SJSA1 (cell line): ENCODE data around the gene RIPOR2. TPM values are rescaled to one million over a fixed set of nuclear protein-coding genes. Genes with fewer than 3 reads are reported as not detected.

Experiments used
- DNase-seq, 2 experiments: peaks; one replicate each; pipeline ENCODE4 v3.0.0-alpha.2; 2015 to 2020; ENCODE audit warnings: low spot score in 2 of 2, low read depth in 1 of 2
- H3K27ac ChIP-seq: fragments of 250-450 bp; sonication (Bioruptor Pico); 2 replicates; pipeline ENCODE4 v1.5.1; 2020; ENCODE audit warnings: mild to moderate bottlenecking, moderate library complexity
- H3K27me3 ChIP-seq: fragments of 250-450 bp; sonication (Bioruptor Pico); replicated peaks from 2 replicates; pipeline ENCODE4 v1.5.1; 2020; ENCODE audit warnings: mild to moderate bottlenecking, moderate library complexity
- H3K36me3 ChIP-seq: fragments of 250-450 bp; sonication (Bioruptor Pico); 2 replicates; pipeline ENCODE4 v1.5.1; 2020; ENCODE audit warnings: mild to moderate bottlenecking
- H3K4me1 ChIP-seq: fragments of 250-450 bp; sonication (Bioruptor Pico); replicated peaks from 2 replicates; pipeline ENCODE4 v1.6.1; 2021; ENCODE audit warnings: mild to moderate bottlenecking
- H3K4me3 ChIP-seq: fragments of 250-450 bp; sonication (Bioruptor Pico); 2 replicates; pipeline ENCODE4 v1.5.1; 2020; ENCODE audit warnings: mild to moderate bottlenecking
- H3K9me3 ChIP-seq: fragments of 250-450 bp; sonication (Bioruptor Pico); replicated peaks from 2 replicates; pipeline ENCODE4 v1.5.1; 2020; ENCODE audit warnings: mild to moderate bottlenecking
- total RNA-seq: library from RNA; depleted of rRNA; stranded (reverse); fragments of >200 nt; shearing (Covaris generic); gene quantifications from 2 replicates; pipeline ENCODE4 v1.2.3, GENCODE V29; 2014; rRNA removed

The RIPOR2 gene
- total RNA-seq: 4.5 and 6.2 TPM in 2 replicates

DNA sequence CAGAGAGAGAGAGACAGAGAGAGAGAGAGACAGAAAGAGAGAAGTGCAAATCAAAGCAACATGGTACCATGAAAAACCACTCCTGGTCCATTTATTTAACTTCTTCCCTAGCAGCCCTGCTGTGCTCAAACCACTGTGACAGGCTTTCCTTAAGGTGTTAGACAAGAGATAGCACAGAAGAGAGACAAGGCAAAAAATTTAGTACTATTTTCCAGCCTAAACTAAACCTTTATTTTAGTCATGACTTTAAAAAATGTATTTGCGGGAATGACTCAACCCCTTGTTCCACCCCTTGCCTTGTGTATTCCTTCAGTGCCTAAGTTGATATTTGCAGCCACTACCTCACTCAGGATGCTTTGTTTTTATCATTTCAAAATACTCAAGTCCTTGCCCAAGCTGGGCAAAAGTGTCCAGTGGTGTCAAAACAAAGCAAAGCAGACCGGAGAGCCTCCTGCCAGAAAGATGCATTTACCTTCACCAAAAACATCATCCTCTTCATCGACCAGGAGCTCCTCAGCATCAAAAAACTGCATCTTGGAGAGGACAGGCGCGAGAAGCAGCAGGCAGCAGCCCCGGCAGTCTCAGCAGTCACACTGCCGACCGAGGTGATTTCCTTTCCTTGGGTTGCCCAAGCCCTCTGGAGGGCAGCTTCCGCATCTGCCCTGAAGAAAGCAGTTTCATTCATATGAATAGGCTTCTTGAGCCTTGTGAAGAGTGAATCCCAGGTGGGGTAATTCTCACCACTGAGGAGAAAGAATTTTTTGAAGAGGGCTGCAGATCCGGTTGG, at the start of gene RIPOR2:
RIPOR2 (minus strand) TSS at position 595 of the 787 bp plus-strand sequence; CDS start at position 533, 62 bp downstream.
- Histone ChIP-seq H3K36me3 (no peaks in the 10 kb centered on the region), H3K27ac (no peak within 1 kb of the TSS), H3K27me3 (no peaks in the 10 kb centered on the region), H3K9me3 (no peaks in the 10 kb centered on the region), H3K4me3 (no peak within 1 kb of the TSS), H3K4me1 (peaks cover 16% of the 10 kb centered on the region)
- DNase-seq: no peak

DNA sequence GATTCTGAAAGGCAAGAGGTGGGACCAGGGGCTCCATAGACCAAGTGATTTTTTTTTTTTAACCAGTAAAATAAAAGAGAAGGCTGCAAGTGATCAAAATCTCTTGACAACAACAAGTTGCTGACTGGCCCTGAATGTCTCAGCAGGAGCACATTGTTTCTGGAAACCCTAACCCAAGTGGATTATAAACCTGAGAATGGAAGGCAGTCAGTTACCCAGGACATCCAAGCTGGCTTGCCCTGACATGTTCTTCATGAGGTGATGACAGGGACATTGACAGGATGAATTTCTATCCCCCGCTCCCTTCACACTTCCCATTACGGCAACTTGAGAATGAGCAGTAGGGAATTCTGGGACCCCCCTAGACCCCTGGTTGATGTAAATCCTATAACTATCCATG, 49.6 kb upstream of the RIPOR2 start:
- Histone ChIP-seq H3K9me3 (no peaks in the 10 kb centered on the region), H3K27ac (no peak overlapping the region), H3K27me3 (no peaks in the 10 kb centered on the region), H3K4me3 (no peak overlapping the region), H3K36me3 (no peaks in the 10 kb centered on the region), H3K4me1 (peaks cover 37% of the 10 kb centered on the region)
- no peak for DNase-seq

DNA sequence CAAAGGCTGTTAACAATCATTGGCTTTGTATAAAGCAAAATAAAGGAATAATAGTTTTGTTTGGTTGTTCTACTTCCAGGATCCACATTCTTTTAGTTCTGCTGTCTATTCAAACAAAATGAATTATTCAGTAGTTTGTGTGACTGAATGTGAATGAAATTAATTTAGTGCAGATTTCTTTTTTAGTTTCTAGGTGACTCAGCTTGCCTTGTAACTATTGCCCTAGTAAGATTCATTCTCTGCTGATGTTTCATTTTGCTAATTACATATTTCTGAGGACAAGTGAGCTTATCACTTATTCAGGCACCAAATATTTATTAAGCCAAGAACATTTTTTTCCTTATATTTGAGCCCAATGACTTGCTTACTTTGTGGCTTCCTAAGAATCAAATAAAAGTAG, 46.5 kb upstream of the RIPOR2 start:
- H3K27ac ChIP-seq: peak overlapping the region; percentile 96

DNA sequence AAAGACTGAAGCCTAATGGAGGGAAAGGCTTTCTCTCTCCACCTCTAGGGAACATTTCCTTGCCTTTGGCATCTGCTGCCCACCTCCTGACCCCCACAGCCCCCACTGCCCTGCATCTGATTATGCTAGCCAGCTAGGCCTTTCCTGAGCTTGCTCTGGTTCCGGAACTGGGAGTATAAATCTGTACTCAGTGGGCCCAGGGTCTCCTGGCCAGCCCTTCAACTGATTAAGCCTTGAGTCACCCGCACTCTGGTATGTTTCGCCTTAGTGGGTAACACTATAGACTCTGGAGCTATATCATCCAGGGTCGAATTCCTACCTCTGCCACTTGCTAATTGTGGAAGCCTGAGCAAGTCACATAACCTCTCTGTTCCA, 45.6 kb upstream of the RIPOR2 start:
- peak overlapping the region; percentile 96 for H3K27ac ChIP-seq
- peak in 1 of 2 experiments; percentile 68 for DNase-seq

More for the DNA sequence above, 46.5 kb upstream of the RIPOR2 start:
- Histone ChIP-seq H3K4me3 (no peak overlapping the region), H3K4me1 (peaks cover 40% of the 10 kb centered on the region), H3K36me3 (no peaks in the 10 kb centered on the region), H3K9me3 (no peaks in the 10 kb centered on the region), H3K27me3 (no peaks in the 10 kb centered on the region)
- peak in 1 of 2 experiments; percentile 36 for DNase-seq

DNA sequence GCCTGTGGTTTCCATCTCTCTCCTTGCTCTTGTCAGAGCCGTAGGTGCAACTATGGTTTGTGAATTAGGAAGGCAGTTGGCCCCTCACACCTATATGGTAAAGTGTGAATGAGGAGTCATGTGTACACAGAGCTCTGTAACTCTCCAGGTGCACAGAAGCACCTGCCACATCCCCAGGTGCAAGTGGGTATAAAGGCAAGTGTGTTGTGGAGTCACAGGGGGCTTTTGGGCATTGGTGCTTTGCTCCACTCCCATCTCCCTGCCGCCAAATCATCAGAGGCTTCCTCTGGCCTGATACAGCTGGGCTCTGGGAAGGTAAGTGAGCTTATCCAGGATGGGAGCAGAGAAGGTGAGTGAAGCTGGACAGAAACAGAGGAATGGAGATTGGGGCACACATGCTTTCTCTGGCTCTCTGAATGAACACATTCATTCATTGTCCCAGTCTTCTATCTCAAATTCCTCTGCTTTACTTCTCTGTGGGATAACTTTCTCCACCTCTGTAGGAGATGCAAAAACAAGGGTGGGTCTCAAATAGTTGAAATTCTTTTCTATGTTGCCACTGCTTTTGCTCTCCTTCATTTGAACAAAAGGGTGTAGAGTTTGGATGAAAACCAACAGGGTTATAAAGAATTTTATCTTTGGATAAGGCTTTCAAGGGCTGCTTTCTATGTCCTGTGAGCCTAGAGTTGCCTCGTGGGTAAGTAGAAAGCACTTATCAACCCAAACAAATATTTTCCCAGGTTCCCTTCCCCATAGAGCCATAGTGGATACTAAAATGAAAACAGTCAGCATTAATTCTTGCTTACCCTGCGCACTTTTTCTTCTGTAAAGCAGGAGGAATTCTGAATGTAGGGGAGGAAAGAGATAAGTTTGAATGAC, 45.0 kb upstream of the RIPOR2 start:
- H3K4me3 ChIP-seq: no peak overlapping the region
- DNase-seq: peak in 1 of 2 experiments; percentile 81
- peaks cover 40% of the 10 kb centered on the region for H3K4me1 ChIP-seq
- no peaks in the 10 kb centered on the region for H3K9me3 ChIP-seq
- no peaks in the 10 kb centered on the region for H3K27me3 ChIP-seq
- H3K27ac ChIP-seq: peak overlapping the region; percentile 96
- H3K36me3 ChIP-seq: no peaks in the 10 kb centered on the region

More for the DNA sequence above, 45.6 kb upstream of the RIPOR2 start:
- no peaks in the 10 kb centered on the region for H3K36me3 ChIP-seq
- no peaks in the 10 kb centered on the region for H3K9me3 ChIP-seq
- peaks cover 40% of the 10 kb centered on the region for H3K4me1 ChIP-seq
- H3K27me3 ChIP-seq: no peaks in the 10 kb centered on the region
- no peak overlapping the region for H3K4me3 ChIP-seq

DNA sequence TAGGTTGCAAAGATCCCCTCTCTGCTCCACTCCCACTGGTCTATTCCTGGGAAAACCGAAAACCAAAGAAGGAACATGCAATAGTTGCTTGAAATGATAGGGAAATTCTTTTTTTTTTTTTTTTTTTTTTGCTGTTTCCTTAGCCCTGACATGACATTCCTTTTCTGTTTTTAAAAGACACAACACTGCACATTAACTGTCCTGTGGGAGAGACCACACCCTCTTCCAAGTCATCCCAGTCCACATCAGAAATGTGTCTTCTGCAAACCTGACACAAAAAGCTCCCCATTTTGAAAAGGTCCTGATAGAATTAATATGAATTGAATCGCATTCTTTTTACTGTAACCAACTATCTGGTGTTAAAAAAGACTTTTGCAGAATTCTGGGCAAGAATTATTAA, 43.4 kb upstream of the RIPOR2 start:
- no peak overlapping the region for H3K27ac ChIP-seq
- no peak for DNase-seq
- no peaks in the 10 kb centered on the region for H3K27me3 ChIP-seq
- no peak overlapping the region for H3K4me3 ChIP-seq
- H3K9me3 ChIP-seq: no peaks in the 10 kb centered on the region
- no peaks in the 10 kb centered on the region for H3K36me3 ChIP-seq
- peaks cover 40% of the 10 kb centered on the region for H3K4me1 ChIP-seq

DNA sequence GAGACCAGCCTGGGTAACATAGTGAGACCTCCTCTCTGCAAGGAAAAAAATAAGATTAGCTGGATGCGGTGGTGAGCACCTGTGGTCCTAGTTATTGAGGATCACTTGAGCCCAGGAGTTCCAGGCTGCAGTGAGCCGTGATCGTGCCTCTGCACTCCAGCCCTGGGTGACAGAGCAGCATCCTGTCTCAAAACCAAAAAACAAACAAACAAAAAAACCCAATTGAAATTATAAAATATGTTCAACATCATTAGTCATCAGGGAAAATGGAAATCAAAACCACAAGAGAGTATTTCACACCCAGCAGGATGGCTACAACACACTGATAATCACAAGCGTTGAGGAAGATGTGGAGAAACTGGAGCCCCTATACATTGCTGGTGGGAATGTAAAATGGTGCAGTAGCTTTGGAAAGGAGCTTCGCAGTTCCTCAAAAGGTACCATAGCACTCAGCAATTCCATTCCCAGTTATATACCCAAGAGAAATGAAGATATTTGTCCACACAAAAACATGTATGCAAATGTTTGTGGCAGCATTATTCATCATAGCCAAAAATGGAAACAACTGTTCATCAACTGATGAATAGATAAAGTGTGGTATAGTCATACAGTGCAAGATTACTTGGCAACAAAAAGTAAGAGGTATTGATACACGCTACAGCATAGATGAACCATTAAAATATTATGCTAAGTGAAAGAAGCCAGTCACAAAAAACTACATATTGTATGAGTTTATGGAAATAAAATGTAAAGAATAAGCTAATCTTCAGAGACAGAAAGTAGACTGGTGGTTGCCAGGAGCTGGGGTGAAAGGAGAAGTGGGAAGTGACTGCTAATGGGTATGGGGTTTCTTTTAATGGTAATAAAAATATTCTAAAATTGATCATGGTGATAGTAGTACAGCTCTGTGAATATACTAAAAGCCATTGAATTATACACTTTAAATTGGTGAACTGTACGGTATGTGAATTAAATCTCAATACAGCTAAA, 38.7 kb upstream of the RIPOR2 start:
- DNase-seq: no peak

GRCh38 chr6:24972311-24972958, 36.7 kb upstream of the RIPOR2 start:
- no peaks in the 10 kb centered on the region for H3K27me3 ChIP-seq
- H3K4me1 ChIP-seq: no peaks in the 10 kb centered on the region
- H3K9me3 ChIP-seq: no peaks in the 10 kb centered on the region
- no peak overlapping the region for H3K4me3 ChIP-seq
- no peak overlapping the region for H3K27ac ChIP-seq
- no peak for DNase-seq
- no peaks in the 10 kb centered on the region for H3K36me3 ChIP-seq

More for the DNA sequence above, 38.7 kb upstream of the RIPOR2 start:
- Histone ChIP-seq H3K9me3 (no peaks in the 10 kb centered on the region), H3K36me3 (no peaks in the 10 kb centered on the region), H3K27ac (no peak overlapping the region), H3K4me3 (no peak overlapping the region), H3K27me3 (no peaks in the 10 kb centered on the region), H3K4me1 (peaks cover 3% of the 10 kb centered on the region; the same call in 1 of the 2 replicates)

DNA sequence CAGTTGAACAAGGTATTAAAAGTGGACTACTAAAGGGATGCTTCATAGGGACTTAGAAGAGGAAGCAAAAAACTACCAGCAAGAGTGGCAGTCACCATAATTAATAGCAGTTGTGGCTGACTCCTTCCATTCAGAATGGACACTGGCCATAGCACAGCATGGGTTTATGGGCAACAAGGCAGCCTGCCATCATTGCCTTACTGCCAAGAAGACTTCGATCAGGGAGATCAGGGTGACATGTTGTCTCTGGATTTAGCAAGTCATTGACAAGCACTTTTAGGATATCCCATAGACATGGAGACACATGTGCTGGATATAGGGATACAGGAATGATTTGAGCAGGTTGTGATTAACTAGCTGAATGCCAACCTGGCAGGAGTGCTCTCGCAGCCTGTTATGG, 35.3 kb upstream of the RIPOR2 start:
- no peaks in the 10 kb centered on the region for H3K27me3 ChIP-seq
- H3K36me3 ChIP-seq: no peaks in the 10 kb centered on the region
- H3K27ac ChIP-seq: no peak overlapping the region
- H3K4me1 ChIP-seq: no peaks in the 10 kb centered on the region
- H3K9me3 ChIP-seq: no peaks in the 10 kb centered on the region
- DNase-seq: no peak
- H3K4me3 ChIP-seq: no peak overlapping the region

DNA sequence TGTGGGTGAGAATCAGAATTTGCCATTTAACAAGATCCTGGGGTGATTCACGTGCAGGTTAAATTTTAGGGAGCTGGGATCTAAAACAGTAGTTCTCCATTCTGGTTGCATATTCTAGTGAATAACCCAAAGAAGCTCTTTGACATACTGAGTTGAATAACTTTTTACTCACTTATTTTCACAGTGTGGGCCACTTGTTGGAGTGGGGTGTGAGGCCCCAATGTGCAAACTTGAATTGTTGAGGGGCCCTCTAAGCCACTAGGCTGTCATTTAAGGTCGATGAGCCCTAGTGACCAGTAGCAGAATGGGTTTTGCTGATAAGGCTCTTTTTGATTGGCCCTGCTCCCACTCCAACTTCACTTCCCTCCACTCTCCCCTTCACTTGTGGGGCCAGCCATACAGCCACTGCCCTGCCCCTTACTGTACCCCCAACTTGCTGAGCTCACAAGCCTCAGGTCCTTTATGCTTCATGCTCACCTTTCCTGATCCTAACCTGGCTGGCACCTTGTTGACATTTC, 33.6 kb upstream of the RIPOR2 start:
- H3K27ac ChIP-seq: no peak overlapping the region
- no peaks in the 10 kb centered on the region for H3K27me3 ChIP-seq
- DNase-seq: no peak
- no peak overlapping the region for H3K4me3 ChIP-seq
- no peaks in the 10 kb centered on the region for H3K36me3 ChIP-seq
- no peaks in the 10 kb centered on the region for H3K4me1 ChIP-seq
- H3K9me3 ChIP-seq: no peaks in the 10 kb centered on the region

DNA sequence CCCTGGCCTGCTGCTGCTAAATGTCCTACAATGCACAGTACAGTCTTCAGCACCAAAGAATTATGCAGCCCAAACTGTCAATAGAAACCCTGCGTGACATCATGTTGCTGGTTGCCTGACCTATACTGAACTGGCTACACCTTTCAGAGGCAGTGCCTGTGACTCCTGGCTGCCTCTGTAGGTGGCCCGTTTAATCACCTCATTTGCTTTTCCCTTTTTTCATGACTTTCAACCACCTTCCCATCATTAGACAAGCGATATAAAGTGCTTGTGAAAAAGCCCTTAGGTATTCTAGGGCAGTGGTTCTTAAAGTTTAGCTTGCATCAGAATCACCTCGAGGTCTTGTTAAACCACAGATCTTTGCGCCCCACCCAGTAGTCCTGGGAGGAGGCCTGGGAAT, 33.0 kb upstream of the RIPOR2 start:
- no peak overlapping the region for H3K27ac ChIP-seq
- no peaks in the 10 kb centered on the region for H3K36me3 ChIP-seq
- no peaks in the 10 kb centered on the region for H3K4me1 ChIP-seq
- no peak for DNase-seq
- H3K9me3 ChIP-seq: no peaks in the 10 kb centered on the region
- no peaks in the 10 kb centered on the region for H3K27me3 ChIP-seq
- no peak overlapping the region for H3K4me3 ChIP-seq

- H3K27ac ChIP-seq: no peak overlapping the region
- no peaks in the 10 kb centered on the region for H3K27me3 ChIP-seq
- no peaks in the 10 kb centered on the region for H3K9me3 ChIP-seq
- H3K4me1 ChIP-seq: no peaks in the 10 kb centered on the region
- no peak for DNase-seq
- no peaks in the 10 kb centered on the region for H3K36me3 ChIP-seq
- H3K4me3 ChIP-seq: no peak overlapping the region
These were observed 31.5 kb upstream of the RIPOR2 start for GRCh38 chr6:24967211-24967610.
